Measurements from ENCODE around the gene DYNC2I2.

DYNC2I2 gene

GRCh38 chr9:128702949-128703615, 46.4 kb upstream of the DYNC2I2 start:
- peak; percentile 16 for TF ChIP-seq FOXP2 (optimal IDR thresholded peaks at IDR 0.05; ENCODE audit: borderline replicate concordance, extremely low read depth, extremely low read length, insufficient read depth)
- TF ChIP-seq TAF1 (IDR thresholded peaks at IDR 0.05; ENCODE audit: borderline replicate concordance, insufficient read depth, low read length): no peak
- TF ChIP-seq POLR2AphosphoS5 (IDR thresholded peaks at IDR 0.05; ENCODE audit: low read depth, low read length): no peak
- TF ChIP-seq SIN3A (IDR thresholded peaks at IDR 0.05; ENCODE audit: borderline replicate concordance, insufficient read depth, low read length): no peak
- TF ChIP-seq, protein P1, sequence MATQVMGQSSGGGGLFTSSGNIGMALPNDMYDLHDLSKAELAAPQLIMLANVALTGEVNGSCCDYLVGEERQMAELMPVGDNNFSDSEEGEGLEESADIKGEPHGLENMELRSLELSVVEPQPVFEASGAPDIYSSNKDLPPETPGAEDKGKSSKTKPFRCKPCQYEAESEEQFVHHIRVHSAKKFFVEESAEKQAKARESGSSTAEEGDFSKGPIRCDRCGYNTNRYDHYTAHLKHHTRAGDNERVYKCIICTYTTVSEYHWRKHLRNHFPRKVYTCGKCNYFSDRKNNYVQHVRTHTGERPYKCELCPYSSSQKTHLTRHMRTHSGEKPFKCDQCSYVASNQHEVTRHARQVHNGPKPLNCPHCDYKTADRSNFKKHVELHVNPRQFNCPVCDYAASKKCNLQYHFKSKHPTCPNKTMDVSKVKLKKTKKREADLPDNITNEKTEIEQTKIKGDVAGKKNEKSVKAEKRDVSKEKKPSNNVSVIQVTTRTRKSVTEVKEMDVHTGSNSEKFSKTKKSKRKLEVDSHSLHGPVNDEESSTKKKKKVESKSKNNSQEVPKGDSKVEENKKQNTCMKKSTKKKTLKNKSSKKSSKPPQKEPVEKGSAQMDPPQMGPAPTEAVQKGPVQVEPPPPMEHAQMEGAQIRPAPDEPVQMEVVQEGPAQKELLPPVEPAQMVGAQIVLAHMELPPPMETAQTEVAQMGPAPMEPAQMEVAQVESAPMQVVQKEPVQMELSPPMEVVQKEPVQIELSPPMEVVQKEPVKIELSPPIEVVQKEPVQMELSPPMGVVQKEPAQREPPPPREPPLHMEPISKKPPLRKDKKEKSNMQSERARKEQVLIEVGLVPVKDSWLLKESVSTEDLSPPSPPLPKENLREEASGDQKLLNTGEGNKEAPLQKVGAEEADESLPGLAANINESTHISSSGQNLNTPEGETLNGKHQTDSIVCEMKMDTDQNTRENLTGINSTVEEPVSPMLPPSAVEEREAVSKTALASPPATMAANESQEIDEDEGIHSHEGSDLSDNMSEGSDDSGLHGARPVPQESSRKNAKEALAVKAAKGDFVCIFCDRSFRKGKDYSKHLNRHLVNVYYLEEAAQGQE (IDR thresholded peaks at IDR 0.05; ENCODE audit: insufficient read depth in 1 of 2, low read depth in 2 of 2, low read length in 2 of 2): no peak

DNA sequence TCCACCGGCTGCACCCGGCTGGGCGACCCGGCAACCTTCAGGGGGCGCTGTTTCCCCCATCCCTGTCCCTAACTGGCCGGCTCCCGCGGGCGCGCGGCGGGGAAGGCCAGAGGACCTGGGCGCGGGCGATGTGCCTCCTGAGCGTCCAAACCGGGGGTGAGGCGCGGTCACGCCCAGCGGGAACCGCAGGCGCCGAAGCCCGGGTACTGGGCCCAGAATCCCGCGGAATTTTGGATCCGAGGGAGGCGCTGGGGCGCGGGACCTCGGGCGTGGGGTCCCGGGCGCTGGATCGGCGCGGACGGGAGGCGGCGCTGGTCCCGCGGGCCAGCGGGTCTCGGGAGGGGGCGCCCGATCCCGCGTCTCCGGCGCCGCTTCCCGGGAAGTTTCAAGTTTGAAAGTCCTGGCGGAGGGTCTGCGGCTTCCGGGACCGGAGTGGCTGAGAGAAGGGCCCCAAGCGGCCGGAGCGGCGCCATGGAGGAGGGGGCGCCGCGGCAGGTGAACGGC, 45.9 kb upstream of the DYNC2I2 start, which contains the start of gene PKN3:
Gene PKN3 (plus strand): TSS at position 59 of the 504 bp plus-strand sequence. CDS start 413 bp downstream, at position 472.
- TF ChIP-seq SIN3A (IDR thresholded peaks at IDR 0.05; ENCODE audit: borderline replicate concordance, insufficient read depth, low read length): no peak
- TF ChIP-seq, protein P1 (IDR thresholded peaks at IDR 0.05; ENCODE audit: insufficient read depth in 1 of 2, low read depth in 2 of 2, low read length in 2 of 2): no peak
- TF ChIP-seq FOXP2 (optimal IDR thresholded peaks at IDR 0.05; ENCODE audit: borderline replicate concordance, extremely low read depth, extremely low read length, insufficient read depth): peak; percentile 39
- TF ChIP-seq POLR2AphosphoS5 (IDR thresholded peaks at IDR 0.05; ENCODE audit: low read depth, low read length): peak; percentile 66; the same call in 1 of the 2 replicates
- TF ChIP-seq TAF1 (IDR thresholded peaks at IDR 0.05; ENCODE audit: borderline replicate concordance, insufficient read depth, low read length): peak; percentile 57; the same call in 1 of the 2 replicates

DNA sequence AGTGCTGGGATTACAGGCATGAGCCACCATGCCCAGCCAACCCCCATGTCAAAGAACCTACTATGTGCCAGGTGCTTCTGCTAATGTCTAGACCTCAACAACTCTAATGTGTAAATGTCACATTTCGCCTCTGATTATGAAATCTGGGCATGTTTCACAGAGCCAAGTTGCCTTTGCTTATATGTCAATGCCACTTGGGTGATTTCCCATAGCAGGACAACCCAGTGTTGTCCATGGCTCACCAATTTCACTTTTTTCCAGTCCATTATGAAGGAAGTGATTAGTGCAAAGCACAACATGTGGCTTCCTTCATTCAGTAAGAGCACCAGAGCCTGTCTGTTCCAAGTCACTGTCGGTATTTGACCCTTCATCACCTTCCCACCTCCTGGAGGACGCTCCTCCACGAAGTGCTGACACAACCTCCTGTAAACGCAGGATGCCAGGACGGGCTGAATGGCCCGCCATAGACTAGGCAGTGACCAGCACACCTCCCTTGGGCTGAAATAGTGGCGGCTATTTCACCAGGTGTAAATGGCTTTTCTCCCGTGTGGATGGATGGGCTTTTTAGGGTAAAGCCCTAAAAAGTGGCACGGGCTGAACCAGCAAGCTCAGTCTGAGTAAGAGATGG, 44.7 kb upstream of the DYNC2I2 start:
- TF ChIP-seq TAF1 (IDR thresholded peaks at IDR 0.05; ENCODE audit: borderline replicate concordance, insufficient read depth, low read length): no peak
- TF ChIP-seq FOXP2 (optimal IDR thresholded peaks at IDR 0.05; ENCODE audit: borderline replicate concordance, extremely low read depth, extremely low read length, insufficient read depth): no peak
- TF ChIP-seq, protein P1 (IDR thresholded peaks at IDR 0.05; ENCODE audit: insufficient read depth in 1 of 2, low read depth in 2 of 2, low read length in 2 of 2): no peak
- TF ChIP-seq SIN3A (IDR thresholded peaks at IDR 0.05; ENCODE audit: borderline replicate concordance, insufficient read depth, low read length): no peak
- TF ChIP-seq POLR2AphosphoS5 (IDR thresholded peaks at IDR 0.05; ENCODE audit: low read depth, low read length): no peak

DNA sequence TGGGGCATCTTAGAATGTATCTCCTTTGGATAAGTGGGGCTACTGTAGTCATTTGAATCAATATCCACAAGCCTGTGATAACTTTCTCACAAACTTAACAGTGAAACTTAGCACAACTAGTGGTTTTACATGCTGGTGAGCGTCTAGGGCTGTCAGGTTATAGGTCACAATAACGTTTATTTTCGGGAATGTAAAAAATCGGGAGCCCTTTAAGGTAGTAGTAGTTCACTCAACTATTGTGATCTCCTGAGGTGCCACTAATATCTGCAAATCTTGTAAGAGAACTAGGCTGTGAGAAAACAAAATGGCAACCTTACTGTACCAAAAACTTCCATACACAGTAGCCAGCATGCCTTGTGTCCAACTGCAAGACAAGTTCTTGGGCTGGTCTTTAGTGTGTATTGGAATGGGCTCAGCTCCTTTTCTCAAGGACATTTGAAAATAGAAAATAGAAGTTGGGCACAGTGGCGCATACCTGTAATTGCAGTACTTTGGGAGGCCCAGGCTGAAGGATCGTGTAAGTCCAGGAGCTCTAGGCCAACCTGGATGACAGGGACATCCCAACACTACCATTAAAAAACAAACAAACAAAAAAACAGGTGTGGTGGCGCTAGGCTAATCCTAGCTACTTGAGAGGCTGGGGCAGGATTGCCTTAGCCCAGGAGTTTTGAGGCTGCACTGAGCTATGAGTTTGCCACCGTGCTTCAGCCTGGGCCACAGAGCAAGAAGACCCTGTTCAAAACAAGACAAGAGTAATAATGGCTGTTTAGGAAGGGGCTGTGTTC, 40.5 kb upstream of the DYNC2I2 start:
- TF ChIP-seq SIN3A (IDR thresholded peaks at IDR 0.05; ENCODE audit: borderline replicate concordance, insufficient read depth, low read length) (no peak), FOXP2 (optimal IDR thresholded peaks at IDR 0.05; ENCODE audit: borderline replicate concordance, extremely low read depth, extremely low read length, insufficient read depth) (no peak), POLR2AphosphoS5 (IDR thresholded peaks at IDR 0.05; ENCODE audit: low read depth, low read length) (peak; percentile 15; the same call in 1 of the 2 replicates), TAF1 (IDR thresholded peaks at IDR 0.05; ENCODE audit: borderline replicate concordance, insufficient read depth, low read length) (no peak)
- TF ChIP-seq, protein P1 (IDR thresholded peaks at IDR 0.05; ENCODE audit: insufficient read depth in 1 of 2, low read depth in 2 of 2, low read length in 2 of 2): no peak
